GM12874 (cell line): ENCODE data around the gene GPR25.

ENCODE experiments used
- TF ChIP-seq, protein P1 (sequence below): IDR thresholded peaks from 2 replicates; pipeline ENCODE4 v1.5.1; 2011; ENCODE audit warnings: low read depth, mild to moderate bottlenecking, control low read depth, low read length, moderate library complexity; ENCODE audit not compliant: insufficient read depth

Gene GPR25

DNA sequence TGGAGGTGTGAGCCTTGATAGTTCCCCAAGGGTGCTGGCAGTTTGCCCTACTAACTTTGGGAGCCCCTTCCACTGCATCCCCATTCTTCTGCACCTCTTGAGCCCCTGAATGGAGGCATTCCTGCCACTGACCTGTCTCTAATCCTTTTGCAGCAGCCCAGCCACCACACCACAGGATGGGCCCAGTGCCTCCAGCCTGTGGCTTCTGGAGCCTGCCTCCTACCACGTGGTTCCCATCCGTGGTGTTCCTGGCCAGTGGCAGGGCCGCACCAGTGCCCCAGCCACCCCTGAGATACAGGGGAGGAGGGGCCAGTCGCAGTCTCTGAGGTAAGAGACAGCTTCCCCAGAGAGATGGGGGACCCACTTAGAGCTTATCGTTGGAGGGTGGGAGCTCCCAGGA is 36.3 kb downstream of the GPR25 start:
- TF ChIP-seq, protein P1, sequence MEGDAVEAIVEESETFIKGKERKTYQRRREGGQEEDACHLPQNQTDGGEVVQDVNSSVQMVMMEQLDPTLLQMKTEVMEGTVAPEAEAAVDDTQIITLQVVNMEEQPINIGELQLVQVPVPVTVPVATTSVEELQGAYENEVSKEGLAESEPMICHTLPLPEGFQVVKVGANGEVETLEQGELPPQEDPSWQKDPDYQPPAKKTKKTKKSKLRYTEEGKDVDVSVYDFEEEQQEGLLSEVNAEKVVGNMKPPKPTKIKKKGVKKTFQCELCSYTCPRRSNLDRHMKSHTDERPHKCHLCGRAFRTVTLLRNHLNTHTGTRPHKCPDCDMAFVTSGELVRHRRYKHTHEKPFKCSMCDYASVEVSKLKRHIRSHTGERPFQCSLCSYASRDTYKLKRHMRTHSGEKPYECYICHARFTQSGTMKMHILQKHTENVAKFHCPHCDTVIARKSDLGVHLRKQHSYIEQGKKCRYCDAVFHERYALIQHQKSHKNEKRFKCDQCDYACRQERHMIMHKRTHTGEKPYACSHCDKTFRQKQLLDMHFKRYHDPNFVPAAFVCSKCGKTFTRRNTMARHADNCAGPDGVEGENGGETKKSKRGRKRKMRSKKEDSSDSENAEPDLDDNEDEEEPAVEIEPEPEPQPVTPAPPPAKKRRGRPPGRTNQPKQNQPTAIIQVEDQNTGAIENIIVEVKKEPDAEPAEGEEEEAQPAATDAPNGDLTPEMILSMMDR, result no peak

DNA sequence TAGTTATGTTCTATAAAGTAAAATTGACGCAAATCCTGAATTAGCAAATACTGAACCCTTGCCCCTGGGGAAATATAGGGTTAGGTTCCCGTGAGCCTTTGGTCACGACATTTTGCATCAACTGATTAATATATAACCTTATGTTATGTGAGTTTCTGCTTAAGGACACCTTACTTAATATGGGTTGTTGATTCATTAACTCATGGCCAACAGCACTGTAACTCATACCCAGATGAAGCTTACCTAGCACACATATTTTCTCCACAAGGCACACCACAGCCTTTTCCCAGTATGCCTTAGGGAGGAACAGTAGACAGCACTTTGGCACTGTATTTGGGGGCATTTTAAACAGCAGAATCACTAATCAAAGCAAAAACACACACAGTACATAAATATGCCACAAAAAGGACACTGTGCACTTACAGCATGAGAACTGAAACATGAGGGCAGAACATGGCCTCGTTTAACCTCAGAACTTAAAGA is 37.0 kb downstream of the GPR25 start:
- TF ChIP-seq, protein P1, result no peak

DNA sequence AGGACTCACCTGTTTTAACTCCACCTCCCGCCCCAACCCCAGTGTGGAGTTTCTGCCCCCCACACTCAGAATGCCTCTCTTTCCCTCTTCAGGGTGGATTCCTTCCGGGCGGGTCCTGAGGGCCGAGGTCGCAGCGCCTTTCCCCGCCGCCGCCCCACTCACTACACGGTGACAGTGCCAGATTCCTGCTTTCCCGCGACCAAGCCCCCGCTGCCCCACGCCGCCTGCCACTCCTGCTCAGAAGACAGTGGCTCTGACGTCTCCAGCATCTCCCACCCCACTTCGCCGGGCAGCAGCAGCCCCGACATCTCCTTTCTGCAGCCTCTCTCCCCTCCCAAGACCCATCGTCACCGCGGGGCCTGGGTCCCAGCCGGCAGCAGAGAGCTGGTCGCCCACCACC is 38.6 kb downstream of the GPR25 start:
- TF ChIP-seq, protein P1, result no peak

DNA sequence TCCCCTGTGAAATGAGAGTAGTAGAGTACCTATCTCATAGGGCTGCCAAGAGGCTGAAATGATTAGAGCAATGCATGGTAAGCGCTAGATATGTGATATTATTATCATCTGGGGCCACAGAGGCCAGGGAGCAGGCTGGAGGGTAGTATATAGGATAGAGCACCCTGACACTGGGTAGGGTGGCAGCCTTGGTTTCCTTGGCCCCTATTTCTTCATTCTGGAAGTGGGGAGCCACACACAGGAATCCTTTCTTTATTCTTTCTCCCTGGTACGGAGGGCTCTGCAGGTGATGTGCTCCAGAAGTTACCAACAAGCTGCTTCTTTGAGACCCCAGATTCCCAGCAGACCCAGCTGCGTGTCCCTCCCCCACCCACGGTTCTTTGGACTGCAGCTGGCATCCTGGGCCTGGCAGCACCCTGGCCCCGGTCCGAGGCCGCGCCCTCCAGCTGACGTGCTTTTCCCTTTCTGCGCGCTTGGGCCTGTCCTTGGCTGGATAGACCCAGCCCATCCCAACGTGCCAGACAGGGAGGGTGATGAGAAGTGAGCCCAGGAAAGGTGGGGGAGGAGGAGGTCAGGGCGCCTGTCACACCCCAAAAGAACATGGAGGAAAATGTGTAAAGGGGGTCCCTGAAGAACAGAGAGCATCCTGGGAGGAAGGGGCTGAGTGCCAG is 40.1 kb downstream of the GPR25 start:
- TF ChIP-seq, protein P1, result no peak

GRCh38 chr1:200916152-200916551 is 43.4 kb downstream of the GPR25 start:
- TF ChIP-seq, protein P1, result peak; percentile 51

DNA sequence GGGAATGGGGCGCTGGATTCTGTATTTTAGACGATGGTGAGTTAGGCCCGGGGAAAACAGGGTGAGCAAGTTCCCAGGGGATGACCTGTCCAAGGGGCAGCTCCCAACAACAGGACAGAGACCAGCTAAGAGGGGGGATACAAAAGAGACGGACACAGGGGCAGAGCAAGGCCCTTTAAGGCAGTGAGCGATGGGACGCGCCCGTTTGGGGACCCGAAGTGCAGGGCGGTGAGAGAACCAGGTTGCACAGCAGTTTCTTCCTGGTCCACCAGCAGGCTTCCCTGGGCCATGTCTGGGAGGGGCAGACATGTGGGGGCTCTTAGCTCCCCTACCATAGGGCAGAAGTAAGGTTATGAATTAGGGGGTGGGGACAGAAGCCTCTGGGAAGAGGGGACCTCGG is 43.9 kb downstream of the GPR25 start:
- TF ChIP-seq, protein P1, result no peak

GRCh38 chr1:200917291-200917817 is 44.6 kb downstream of the GPR25 start:
- TF ChIP-seq, protein P1, result no peak
